ENCODE data around the gene S100A9.

S100A9 gene

GRCh38 chr1:153324912-153325311, 32.7 kb upstream of the S100A9 start:
- Histone ChIP-seq H3K9ac (ENCODE audit: low read length in 5 of 5) (no peak overlapping the region), H3K27me3 (ENCODE audit: control insufficient read depth in 5 of 5, insufficient read depth in 4 of 5, low read length in 5 of 5) (peaks cover 0 to 4% (median 0%) of the 10 kb centered on the region in 5 donors), H3K4me3 (ENCODE audit: low read depth in 1 of 5, low read length in 5 of 5) (no peak overlapping the region), H3K36me3 (ENCODE audit: control insufficient read depth in 5 of 5, insufficient read depth in 5 of 5, low read length in 5 of 5) (no peaks in the 10 kb centered on the region), H3K4me1 (ENCODE audit: control insufficient read depth in 5 of 5, insufficient read depth in 5 of 5, low read length in 5 of 5) (no peaks in the 10 kb centered on the region), H3K27ac (ENCODE audit: low read depth, low read length) (no peak overlapping the region), H3K9me3 (ENCODE audit: control insufficient read depth in 5 of 5, low read length in 5 of 5) (peaks cover 11 to 36% (median 21%) of the 10 kb centered on the region in 5 donors)

GRCh38 chr1:153333902-153334301, 23.8 kb upstream of the S100A9 start:
- no peak overlapping the region for H3K9ac ChIP-seq (ENCODE audit: low read length in 5 of 5)
- H3K27ac ChIP-seq (ENCODE audit: low read depth, low read length) = no peak overlapping the region
- no peaks in the 10 kb centered on the region for H3K4me1 ChIP-seq (ENCODE audit: control insufficient read depth in 5 of 5, insufficient read depth in 5 of 5, low read length in 5 of 5)
- H3K36me3 ChIP-seq (ENCODE audit: control insufficient read depth in 5 of 5, insufficient read depth in 5 of 5, low read length in 5 of 5) = no peaks in the 10 kb centered on the region
- H3K9me3 ChIP-seq (ENCODE audit: control insufficient read depth in 5 of 5, low read length in 5 of 5) = peaks cover 2 to 10% (median 7%) of the 10 kb centered on the region in 5 donors
- no peak overlapping the region for H3K4me3 ChIP-seq (ENCODE audit: low read depth in 1 of 5, low read length in 5 of 5)
- peaks cover 0 to 4% (median 2%) of the 10 kb centered on the region in 5 donors for H3K27me3 ChIP-seq (ENCODE audit: control insufficient read depth in 5 of 5, insufficient read depth in 4 of 5, low read length in 5 of 5)

- H3K27me3 ChIP-seq (ENCODE audit: control insufficient read depth in 5 of 5, insufficient read depth in 4 of 5, low read length in 5 of 5) = no peaks in the 10 kb centered on the region
- no peak overlapping the region for H3K4me3 ChIP-seq (ENCODE audit: low read depth in 1 of 5, low read length in 5 of 5)
- H3K27ac ChIP-seq (ENCODE audit: low read depth, low read length) = no peak overlapping the region
- H3K9ac ChIP-seq (ENCODE audit: low read length in 5 of 5) = no peak overlapping the region
- peaks cover 0 to 4% (median 2%) of the 10 kb centered on the region in 5 donors for H3K9me3 ChIP-seq (ENCODE audit: control insufficient read depth in 5 of 5, low read length in 5 of 5)
- no peaks in the 10 kb centered on the region for H3K4me1 ChIP-seq (ENCODE audit: control insufficient read depth in 5 of 5, insufficient read depth in 5 of 5, low read length in 5 of 5)
- H3K36me3 ChIP-seq (ENCODE audit: control insufficient read depth in 5 of 5, insufficient read depth in 5 of 5, low read length in 5 of 5) = no peaks in the 10 kb centered on the region
Measured at GRCh38 chr1:153336650-153337049, 21.0 kb upstream of the S100A9 start.

GRCh38 chr1:153337980-153338853, 19.4 kb upstream of the S100A9 start:
- Histone ChIP-seq H3K27ac (ENCODE audit: low read depth, low read length) (no peak overlapping the region), H3K27me3 (ENCODE audit: control insufficient read depth in 5 of 5, insufficient read depth in 4 of 5, low read length in 5 of 5) (no peaks in the 10 kb centered on the region), H3K36me3 (ENCODE audit: control insufficient read depth in 5 of 5, insufficient read depth in 5 of 5, low read length in 5 of 5) (no peaks in the 10 kb centered on the region), H3K9me3 (ENCODE audit: control insufficient read depth in 5 of 5, low read length in 5 of 5) (no peaks in the 10 kb centered on the region), H3K4me3 (ENCODE audit: low read depth in 1 of 5, low read length in 5 of 5) (no peak overlapping the region), H3K4me1 (ENCODE audit: control insufficient read depth in 5 of 5, insufficient read depth in 5 of 5, low read length in 5 of 5) (no peaks in the 10 kb centered on the region), H3K9ac (ENCODE audit: low read length in 5 of 5) (no peak overlapping the region)

GRCh38 chr1:153339802-153340201, 17.9 kb upstream of the S100A9 start:
- no peaks in the 10 kb centered on the region for H3K36me3 ChIP-seq (ENCODE audit: control insufficient read depth in 5 of 5, insufficient read depth in 5 of 5, low read length in 5 of 5)
- peaks cover 0 to 6% (median 0%) of the 10 kb centered on the region in 5 donors for H3K27me3 ChIP-seq (ENCODE audit: control insufficient read depth in 5 of 5, insufficient read depth in 4 of 5, low read length in 5 of 5)
- H3K27ac ChIP-seq (ENCODE audit: low read depth, low read length) = no peak overlapping the region
- no peaks in the 10 kb centered on the region for H3K9me3 ChIP-seq (ENCODE audit: control insufficient read depth in 5 of 5, low read length in 5 of 5)
- H3K4me1 ChIP-seq (ENCODE audit: control insufficient read depth in 5 of 5, insufficient read depth in 5 of 5, low read length in 5 of 5) = no peaks in the 10 kb centered on the region
- H3K9ac ChIP-seq (ENCODE audit: low read length in 5 of 5) = no peak overlapping the region
- H3K4me3 ChIP-seq (ENCODE audit: low read depth in 1 of 5, low read length in 5 of 5) = no peak overlapping the region

GRCh38 chr1:153340356-153340755, 17.3 kb upstream of the S100A9 start:
- Histone ChIP-seq H3K4me1 (ENCODE audit: control insufficient read depth in 5 of 5, insufficient read depth in 5 of 5, low read length in 5 of 5) (no peaks in the 10 kb centered on the region), H3K4me3 (ENCODE audit: low read depth in 1 of 5, low read length in 5 of 5) (no peak overlapping the region), H3K36me3 (ENCODE audit: control insufficient read depth in 5 of 5, insufficient read depth in 5 of 5, low read length in 5 of 5) (no peaks in the 10 kb centered on the region), H3K9me3 (ENCODE audit: control insufficient read depth in 5 of 5, low read length in 5 of 5) (no peaks in the 10 kb centered on the region), H3K27ac (ENCODE audit: low read depth, low read length) (no peak overlapping the region), H3K27me3 (ENCODE audit: control insufficient read depth in 5 of 5, insufficient read depth in 4 of 5, low read length in 5 of 5) (peaks cover 0 to 10% (median 4%) of the 10 kb centered on the region in 5 donors), H3K9ac (ENCODE audit: low read length in 5 of 5) (no peak overlapping the region)

GRCh38 chr1:153341431-153341934, 16.2 kb upstream of the S100A9 start:
- peaks cover 4 to 19% (median 14%) of the 10 kb centered on the region in 5 donors for H3K27me3 ChIP-seq (ENCODE audit: control insufficient read depth in 5 of 5, insufficient read depth in 4 of 5, low read length in 5 of 5)
- H3K4me3 ChIP-seq (ENCODE audit: low read depth in 1 of 5, low read length in 5 of 5) = no peak overlapping the region
- no peak overlapping the region for H3K9ac ChIP-seq (ENCODE audit: low read length in 5 of 5)
- H3K36me3 ChIP-seq (ENCODE audit: control insufficient read depth in 5 of 5, insufficient read depth in 5 of 5, low read length in 5 of 5) = no peaks in the 10 kb centered on the region
- no peak overlapping the region for H3K27ac ChIP-seq (ENCODE audit: low read depth, low read length)
- no peaks in the 10 kb centered on the region for H3K4me1 ChIP-seq (ENCODE audit: control insufficient read depth in 5 of 5, insufficient read depth in 5 of 5, low read length in 5 of 5)
- no peaks in the 10 kb centered on the region for H3K9me3 ChIP-seq (ENCODE audit: control insufficient read depth in 5 of 5, low read length in 5 of 5)

- no peak overlapping the region for H3K4me3 ChIP-seq (ENCODE audit: low read depth in 1 of 5, low read length in 5 of 5)
- H3K27ac ChIP-seq (ENCODE audit: low read depth, low read length) = no peak overlapping the region
- no peaks in the 10 kb centered on the region for H3K36me3 ChIP-seq (ENCODE audit: control insufficient read depth in 5 of 5, insufficient read depth in 5 of 5, low read length in 5 of 5)
- H3K27me3 ChIP-seq (ENCODE audit: control insufficient read depth in 5 of 5, insufficient read depth in 4 of 5, low read length in 5 of 5) = peaks cover 6 to 22% (median 14%) of the 10 kb centered on the region in 5 donors
- no peaks in the 10 kb centered on the region for H3K9me3 ChIP-seq (ENCODE audit: control insufficient read depth in 5 of 5, low read length in 5 of 5)
- H3K4me1 ChIP-seq (ENCODE audit: control insufficient read depth in 5 of 5, insufficient read depth in 5 of 5, low read length in 5 of 5) = no peaks in the 10 kb centered on the region
- H3K9ac ChIP-seq (ENCODE audit: low read length in 5 of 5) = no peak overlapping the region
Measured at GRCh38 chr1:153342178-153342577, 15.5 kb upstream of the S100A9 start.

- Histone ChIP-seq H3K9me3 (ENCODE audit: control insufficient read depth in 5 of 5, low read length in 5 of 5) (no peaks in the 10 kb centered on the region), H3K27me3 (ENCODE audit: control insufficient read depth in 5 of 5, insufficient read depth in 4 of 5, low read length in 5 of 5) (peaks cover 10 to 27% (median 18%) of the 10 kb centered on the region in 5 donors), H3K4me3 (ENCODE audit: low read depth in 1 of 5, low read length in 5 of 5) (no peak overlapping the region), H3K36me3 (ENCODE audit: control insufficient read depth in 5 of 5, insufficient read depth in 5 of 5, low read length in 5 of 5) (no peaks in the 10 kb centered on the region), H3K4me1 (ENCODE audit: control insufficient read depth in 5 of 5, insufficient read depth in 5 of 5, low read length in 5 of 5) (no peaks in the 10 kb centered on the region), H3K27ac (ENCODE audit: low read depth, low read length) (no peak overlapping the region), H3K9ac (ENCODE audit: low read length in 5 of 5) (no peak overlapping the region)
Measured at GRCh38 chr1:153343040-153343681, 14.5 kb upstream of the S100A9 start.
